Fibroblast of pulmonary artery (primary cell): ENCODE results near the gene YTHDF1.

Experiments used
- DNase-seq: peaks from one replicate; pipeline ENCODE4 v3.0.0-alpha.2; 2010; ENCODE audit warnings: low read depth
- H3K4me3 ChIP-seq: replicated peaks from 2 replicates; pipeline ENCODE4 v1.5.1; 2011; ENCODE audit warnings: low read depth, mild to moderate bottlenecking, control low read depth, low read length, moderate library complexity
- CTCF ChIP-seq: IDR thresholded peaks from 2 replicates; pipeline ENCODE4 v1.5.1; 2011; ENCODE audit warnings: mild to moderate bottlenecking, control low read depth, low read length, inconsistent platforms; ENCODE audit errors: missing control alignments

The YTHDF1 gene

GRCh38 chr20:63212393-63212730 lies 3.6 kb downstream of the YTHDF1 start:
- no peak for TF ChIP-seq CTCF
- no peak overlapping the region for H3K4me3 ChIP-seq
- no peak for DNase-seq

- TF ChIP-seq CTCF: no peak
- no peak for DNase-seq
- H3K4me3 ChIP-seq: no peak overlapping the region
These were observed 5.8 kb downstream of the YTHDF1 start for GRCh38 chr20:63210011-63210605.

- no peak for TF ChIP-seq CTCF
- DNase-seq: no peak
- H3K4me3 ChIP-seq: no peak overlapping the region
These were observed 7.5 kb downstream of the YTHDF1 start for GRCh38 chr20:63208346-63208909.

GRCh38 chr20:63206878-63207277 lies 9.1 kb downstream of the YTHDF1 start:
- no peak overlapping the region for H3K4me3 ChIP-seq
- TF ChIP-seq CTCF: no peak
- no peak for DNase-seq

- TF ChIP-seq CTCF: no peak
- no peak overlapping the region for H3K4me3 ChIP-seq
- DNase-seq: no peak
These were observed 10.0 kb downstream of the YTHDF1 start for GRCh38 chr20:63205896-63206295.

- H3K4me3 ChIP-seq: no peak overlapping the region
These were observed 11.6 kb downstream of the YTHDF1 start for GRCh38 chr20:63204362-63204761.

More at GRCh38 chr20:63204362-63204761, 11.6 kb downstream of the YTHDF1 start:
- TF ChIP-seq CTCF: no peak
- DNase-seq: no peak
